ENCODE measurements around the gene ULK4.

DNA sequence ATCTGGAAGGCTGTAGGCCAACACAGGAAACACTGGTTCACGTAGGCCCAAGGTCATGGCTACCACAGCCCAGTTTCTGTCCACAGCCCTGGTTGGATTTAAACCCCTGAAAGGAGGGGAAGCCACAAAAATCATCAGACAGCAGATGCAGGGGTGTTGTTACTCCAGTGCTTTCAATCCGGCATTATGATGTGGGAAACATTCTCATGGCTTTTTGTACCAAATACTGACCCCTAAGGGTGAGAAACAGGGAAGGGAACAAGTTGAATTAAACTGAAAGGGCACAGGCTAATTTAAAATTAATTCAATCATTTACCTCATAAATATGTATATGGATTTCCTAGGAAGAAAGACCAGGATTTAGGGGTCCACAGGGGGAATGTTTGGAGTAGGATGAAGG is 387.0 kb downstream of the ULK4 start:
- TF ChIP-seq, protein P1, sequence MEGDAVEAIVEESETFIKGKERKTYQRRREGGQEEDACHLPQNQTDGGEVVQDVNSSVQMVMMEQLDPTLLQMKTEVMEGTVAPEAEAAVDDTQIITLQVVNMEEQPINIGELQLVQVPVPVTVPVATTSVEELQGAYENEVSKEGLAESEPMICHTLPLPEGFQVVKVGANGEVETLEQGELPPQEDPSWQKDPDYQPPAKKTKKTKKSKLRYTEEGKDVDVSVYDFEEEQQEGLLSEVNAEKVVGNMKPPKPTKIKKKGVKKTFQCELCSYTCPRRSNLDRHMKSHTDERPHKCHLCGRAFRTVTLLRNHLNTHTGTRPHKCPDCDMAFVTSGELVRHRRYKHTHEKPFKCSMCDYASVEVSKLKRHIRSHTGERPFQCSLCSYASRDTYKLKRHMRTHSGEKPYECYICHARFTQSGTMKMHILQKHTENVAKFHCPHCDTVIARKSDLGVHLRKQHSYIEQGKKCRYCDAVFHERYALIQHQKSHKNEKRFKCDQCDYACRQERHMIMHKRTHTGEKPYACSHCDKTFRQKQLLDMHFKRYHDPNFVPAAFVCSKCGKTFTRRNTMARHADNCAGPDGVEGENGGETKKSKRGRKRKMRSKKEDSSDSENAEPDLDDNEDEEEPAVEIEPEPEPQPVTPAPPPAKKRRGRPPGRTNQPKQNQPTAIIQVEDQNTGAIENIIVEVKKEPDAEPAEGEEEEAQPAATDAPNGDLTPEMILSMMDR (IDR thresholded peaks at IDR 0.05; ENCODE audit: borderline replicate concordance, extremely low read depth, low read length, poor library complexity, severe bottlenecking): no peak
- no peak for TF ChIP-seq EZH2 (IDR thresholded peaks at IDR 0.05; ENCODE audit: borderline replicate concordance, low read depth, low read length, severe bottlenecking)

Measured in DND-41 (cell line).